ENCODE results near the gene ITGB3BP.
"Not testable (repeated sequence)": the region's sequence is repeated elsewhere in the genome, so short reads cannot be mapped to it uniquely, and the experiment has no call there.

ITGB3BP gene

DNA sequence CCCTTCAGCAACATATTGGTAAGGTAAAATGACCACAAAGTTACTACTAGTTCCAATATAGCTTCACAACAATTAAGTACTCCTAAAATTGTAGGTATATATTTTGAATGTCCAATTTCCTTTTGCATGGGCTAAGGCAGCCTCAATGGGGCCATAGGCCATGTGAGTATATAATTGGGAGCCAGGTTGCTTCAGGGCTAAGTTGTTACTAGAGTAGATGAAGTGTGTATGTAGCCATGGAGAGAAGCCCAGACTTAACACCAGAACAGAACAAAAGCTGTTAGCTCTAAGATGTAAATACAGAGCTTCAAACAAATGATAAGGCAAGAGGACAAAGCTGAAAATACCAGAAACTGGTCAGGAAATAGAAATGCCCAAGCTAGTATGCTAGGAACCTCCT, 16.2 kb downstream of the ITGB3BP start:
- no peak for DNase-seq (ENCODE audit: low read depth in 2 of 2)

DNA sequence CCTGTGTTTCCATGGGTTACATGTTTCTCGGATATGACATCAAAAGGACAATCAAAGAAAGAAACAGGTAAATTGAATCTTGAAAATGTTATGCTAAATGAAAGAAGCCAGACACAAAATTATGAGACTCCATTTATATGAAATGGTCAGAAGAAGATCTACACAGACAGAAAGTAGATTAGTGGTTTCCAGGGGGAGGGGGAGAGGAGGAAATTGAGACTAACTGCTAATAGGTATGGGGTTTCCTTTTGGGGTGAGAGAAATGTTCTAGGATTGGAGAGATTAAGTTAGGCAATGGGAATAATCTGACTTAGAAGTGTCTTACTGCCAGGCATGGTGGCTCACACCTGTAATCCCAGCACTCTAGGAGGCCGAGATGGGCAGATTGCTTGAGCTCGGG, 21.8 kb downstream of the ITGB3BP start:
- DNase-seq (ENCODE audit: low read depth in 2 of 2): no peak

DNA sequence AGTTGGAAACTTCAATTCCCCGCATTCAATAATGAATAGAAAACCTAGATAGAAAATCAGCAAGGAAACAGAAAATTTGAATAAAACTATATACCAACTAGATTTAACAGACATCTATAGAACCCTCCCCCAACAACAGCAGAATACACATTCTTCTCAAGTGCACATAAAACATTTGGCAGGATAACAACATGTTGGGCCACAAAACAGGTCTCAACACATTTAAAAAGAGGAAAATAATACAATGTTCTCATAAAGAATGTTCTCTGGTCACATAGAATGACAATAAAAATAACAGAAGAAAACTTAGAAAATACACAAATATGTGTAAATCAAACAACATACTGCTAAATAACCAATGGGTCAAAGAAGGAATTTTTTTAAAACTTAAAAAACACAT, 24.9 kb downstream of the ITGB3BP start:
- DNase-seq (ENCODE audit: low read depth in 2 of 2): no peak

DNA sequence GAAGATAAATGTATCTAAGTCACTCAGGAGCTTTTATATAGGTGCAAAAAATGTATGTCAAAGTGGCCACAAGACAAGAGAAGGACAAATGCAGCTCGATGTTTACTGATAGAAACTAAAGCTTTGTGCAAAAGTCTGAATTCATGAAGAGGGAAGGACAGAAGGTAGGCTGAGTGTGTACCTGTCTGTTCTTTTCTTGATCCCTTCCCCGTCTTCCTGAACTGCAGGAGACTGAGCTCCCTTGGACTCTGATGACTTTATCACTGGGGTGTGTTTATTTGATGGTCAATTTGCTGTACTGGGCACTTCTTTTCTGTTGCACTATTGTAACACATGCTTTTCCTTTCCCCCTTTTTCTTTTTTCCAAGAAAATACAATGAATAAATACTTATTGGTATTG, 25.4 kb downstream of the ITGB3BP start:
- DNase-seq (ENCODE audit: low read depth in 2 of 2): no peak

DNA sequence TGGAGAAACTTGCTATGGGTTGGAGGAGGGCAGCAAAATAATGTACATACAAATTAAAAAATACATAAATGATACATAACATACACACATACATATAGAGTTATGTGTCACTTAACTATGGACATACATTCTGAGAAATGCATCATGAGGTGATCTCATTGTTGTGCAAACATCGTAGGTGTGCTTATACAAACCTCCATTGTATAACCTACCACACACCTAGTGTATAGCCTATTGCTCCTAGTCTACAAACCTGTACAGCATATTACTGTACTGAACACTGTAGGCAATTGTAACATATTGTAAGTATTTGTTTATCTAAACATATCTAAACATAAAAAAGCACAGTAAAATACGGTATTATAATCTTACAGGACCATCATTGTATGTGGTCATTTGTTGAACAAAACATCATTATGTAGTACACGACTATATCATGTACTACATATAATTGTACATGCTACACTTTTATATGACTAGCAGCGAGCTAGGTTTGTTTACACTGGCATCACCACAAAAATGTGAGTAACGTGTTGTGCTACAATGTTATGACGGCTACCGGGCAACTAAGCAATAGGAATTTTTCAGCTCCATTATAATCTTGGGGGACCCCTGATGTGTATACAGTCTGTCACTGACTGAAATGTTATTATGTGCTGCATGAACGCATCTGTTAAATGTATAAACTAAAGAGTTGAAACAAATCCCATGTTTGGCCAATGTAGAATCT, 35.5 kb downstream of the ITGB3BP start:
- no peak for DNase-seq (ENCODE audit: low read depth in 2 of 2)

DNA sequence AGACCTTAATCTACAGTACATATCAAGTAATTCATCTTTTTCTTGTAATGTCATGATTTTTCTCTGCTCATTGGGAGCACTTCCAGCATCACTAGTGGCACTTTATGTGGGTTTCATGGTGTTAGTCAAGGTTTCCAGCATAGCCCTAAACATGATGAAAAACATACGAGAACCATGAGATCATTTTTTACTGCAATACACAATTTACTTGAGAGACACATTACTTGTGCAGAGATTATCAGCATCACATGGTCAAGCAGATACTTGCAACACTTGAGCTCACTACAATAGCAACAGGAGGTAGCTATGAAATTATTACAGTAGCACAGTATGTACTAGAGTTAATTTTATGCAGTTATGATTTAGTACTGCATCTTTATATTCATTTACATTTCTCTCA, 36.4 kb downstream of the ITGB3BP start:
- no peak for DNase-seq (ENCODE audit: low read depth in 2 of 2)

DNA sequence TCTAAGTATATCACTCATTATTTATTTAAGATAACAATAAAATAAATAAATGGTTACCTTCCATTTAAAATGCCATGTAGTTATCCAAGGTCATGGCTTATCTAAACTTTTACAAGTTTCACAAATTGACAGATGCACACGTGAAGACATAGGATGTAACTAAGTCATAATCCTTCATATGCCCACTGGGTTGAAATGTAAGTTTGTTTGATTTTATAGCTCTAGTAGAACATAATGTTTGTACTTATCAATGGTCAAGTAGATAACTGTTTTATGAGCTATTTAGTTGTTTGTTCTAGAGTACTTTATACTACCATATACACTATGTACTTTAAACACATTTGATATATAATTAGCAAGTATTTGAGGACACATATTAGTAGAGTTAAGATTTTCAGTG, 43.0 kb downstream of the ITGB3BP start:
- no peak for DNase-seq (ENCODE audit: low read depth in 2 of 2)

DNA sequence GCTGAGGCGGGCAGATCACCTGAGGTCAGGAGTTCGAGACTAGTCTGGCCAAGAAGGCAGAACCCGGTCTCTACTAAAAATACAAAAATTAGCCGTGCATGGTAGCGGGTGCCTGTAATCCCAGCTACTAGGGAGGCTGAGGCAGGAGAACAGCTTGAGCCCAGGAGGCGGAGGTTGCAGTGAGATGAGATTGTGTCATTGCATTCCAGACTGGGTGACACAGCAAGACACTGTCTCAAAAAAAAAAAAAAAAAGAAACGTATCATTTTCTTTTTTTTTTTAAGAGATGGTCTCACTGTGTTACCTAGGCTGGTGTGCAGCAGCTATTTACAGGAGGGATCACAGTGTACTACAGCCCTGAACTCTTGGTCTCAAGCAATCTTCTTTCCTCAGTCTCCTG, 47.3 kb downstream of the ITGB3BP start:
- no peak for DNase-seq (ENCODE audit: low read depth in 2 of 2)

DNA sequence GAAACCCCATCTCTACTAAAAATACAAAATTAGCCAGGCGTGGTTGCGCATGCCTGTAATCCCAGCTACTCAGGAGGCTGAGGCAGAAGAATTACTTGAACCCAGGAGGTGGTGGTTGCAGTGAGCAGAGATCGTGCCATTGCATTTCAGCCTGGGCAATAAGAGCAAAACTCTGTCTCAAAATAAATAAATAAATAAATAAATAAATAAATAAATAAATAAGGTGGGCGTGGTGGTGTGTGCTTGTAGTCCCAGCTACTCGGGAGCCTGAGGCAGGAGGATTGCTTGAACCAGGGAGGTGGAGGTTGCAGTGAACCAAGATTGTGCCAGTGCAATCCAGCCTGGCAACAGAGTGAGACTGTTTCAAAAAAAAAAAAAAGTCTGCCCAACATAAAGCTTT, 54.3 kb downstream of the ITGB3BP start:
- not testable (repeated sequence) for DNase-seq (ENCODE audit: low read depth in 2 of 2)

DNA sequence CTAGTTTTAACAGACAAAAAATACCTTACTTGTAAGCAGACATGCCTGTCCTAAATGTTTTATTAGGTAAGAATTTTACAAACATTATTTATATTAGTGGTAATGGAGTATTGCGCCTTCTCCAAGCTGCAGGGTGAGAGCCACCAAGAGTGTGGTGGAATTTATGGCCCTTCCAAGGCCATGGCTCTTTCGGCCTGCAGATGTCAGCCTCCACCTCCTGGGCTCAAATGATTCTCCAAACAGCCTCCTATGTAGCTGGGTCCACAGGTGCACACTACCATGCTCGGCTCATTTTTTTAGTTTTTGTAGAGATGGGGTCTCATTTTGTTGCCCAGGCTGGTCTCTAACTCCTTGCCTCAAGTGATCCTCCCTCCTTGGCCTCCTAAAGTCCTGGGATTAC, 56.3 kb downstream of the ITGB3BP start:
- DNase-seq (ENCODE audit: low read depth in 2 of 2): no peak

DNA sequence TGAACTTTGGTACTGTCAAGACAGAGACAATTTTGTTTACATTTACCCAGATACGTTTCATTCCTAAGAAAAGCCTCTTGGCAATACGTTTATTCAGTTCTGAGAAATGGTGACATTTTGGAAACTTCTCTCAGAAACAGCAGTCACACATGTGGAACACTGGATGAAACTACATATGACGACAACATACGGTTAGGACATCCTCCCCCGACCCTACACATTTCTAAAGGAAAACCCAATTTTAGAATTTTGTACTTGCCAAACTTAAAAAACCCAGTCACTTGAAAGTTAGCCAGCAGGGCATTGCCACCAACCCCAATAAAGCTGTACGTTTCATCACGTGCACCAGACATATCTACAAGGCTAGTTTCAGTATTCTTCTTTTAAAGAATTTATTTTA, 56.8 kb downstream of the ITGB3BP start:
- no peak for DNase-seq (ENCODE audit: low read depth in 2 of 2)

DNA sequence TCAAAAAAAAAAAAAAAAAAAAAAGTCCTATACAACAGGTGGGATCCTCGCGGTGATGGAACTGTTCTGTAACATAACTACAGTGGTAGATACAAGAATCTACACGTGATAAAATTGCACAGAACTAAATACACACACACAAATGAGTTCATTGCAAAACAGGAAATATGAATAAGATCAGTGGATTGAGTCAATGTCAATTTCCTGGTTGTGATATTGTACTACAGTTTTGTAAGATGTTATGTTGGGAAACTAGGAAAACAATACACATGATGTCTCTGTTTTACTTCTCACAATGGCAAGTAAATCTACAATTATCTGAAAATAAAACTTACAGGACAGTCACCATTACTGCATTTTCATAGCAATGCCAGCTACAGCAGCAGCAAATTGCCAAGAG, 59.8 kb downstream of the ITGB3BP start:
- DNase-seq (ENCODE audit: low read depth in 2 of 2): no peak

DNA sequence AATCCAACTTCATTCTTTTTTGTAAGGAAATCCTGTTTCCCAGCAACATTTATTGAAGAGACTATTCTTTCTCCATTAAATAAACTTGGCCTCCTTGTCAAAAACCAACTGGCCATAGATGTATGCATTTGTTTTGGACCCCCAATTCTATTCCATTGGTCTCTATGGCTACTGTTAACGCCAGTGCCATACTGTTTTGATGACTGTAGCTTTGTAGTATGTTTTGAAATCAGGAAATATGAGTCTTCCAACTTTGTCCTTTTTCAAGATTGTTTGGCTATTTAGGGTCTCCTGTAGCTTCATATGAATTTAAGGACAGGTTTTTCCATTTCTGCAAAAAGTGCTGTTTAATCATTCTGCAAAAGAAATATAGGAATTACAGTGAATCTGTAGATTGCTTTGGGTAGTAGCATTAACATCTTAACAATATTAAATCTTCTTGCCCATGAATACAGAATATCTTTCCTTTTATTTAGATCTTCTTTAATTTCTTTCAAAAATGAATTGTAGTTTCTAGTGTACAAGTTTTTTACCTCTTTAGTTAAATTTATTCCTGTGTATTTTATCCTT, 61.3 kb downstream of the ITGB3BP start:
- no peak for DNase-seq (ENCODE audit: low read depth in 2 of 2)

DNA sequence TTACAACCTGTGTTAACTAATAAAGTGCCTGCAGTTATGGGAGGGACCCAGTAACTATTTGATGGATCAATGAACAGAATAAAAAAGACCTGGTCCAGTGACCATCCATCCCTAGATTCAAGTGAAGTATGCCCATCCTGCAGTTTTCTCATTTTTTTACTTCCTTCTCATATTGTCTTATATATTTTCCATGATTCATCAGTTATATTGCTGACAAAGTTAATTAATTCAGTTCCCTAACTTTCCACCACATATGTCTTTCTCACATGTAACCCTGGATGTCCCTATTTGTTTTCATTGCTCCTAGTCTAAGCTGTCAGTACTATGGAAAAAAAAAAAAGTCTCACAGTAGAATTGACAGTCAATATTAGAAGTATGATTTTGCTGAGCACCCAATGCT, 64.3 kb downstream of the ITGB3BP start:
- DNase-seq (ENCODE audit: low read depth in 2 of 2): no peak

DNA sequence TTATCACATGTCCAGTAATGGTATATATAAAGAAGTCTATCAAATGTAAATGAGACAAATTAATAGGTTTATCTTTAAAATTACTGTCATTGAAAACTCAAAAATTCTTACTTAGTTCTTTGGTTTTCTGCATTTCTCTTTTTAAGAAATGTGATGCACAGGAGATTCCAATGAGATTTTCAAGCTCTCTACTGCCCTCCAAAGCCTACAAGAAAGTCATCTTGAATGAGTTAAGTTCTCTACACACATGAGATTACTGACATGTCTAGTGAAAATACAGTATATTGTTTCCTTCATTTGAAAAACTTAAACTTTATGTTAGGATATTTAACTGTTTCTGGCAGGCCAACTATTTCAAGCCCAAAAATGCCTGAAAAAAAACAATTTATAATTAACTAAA, 68.8 kb downstream of the ITGB3BP start:
- no peak for DNase-seq (ENCODE audit: low read depth in 2 of 2)

DNA sequence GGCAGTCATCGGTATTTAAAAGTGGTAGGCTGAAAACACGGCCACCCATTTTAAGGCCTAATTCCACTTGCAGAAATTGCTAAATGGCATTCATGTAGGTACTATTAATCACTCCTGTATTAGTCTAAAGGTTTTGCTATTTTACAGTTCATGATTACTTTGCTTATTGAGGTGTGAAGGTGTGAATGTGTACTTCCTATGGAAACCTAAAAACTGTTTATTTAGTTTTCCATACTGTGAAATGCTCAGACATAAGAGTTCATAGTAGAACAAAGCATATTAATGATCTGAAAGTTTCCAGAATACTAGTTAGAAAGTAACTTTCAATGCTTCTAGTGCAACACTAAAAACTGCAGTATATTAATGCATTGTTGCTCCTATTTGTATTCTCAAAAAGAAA, 69.8 kb downstream of the ITGB3BP start:
- DNase-seq (ENCODE audit: low read depth in 2 of 2): no peak

DNA sequence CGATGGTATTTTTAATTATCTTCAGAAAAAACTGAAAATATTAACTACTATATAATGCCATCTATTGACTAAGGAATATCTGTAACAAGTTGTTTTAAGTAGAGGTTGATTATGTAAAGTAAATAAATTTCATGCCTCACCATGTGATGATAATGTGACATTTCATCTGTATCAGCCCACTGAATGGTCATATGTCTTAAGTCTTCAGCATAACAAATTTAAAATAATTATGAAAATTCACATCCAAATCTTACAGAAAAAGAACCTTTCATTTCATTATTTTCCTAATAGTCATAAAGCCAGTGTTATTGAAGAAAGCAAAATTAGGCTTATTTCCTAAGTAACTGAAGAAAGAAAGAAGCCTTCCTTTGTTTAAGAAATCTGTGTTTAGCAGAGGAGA, 72.6 kb downstream of the ITGB3BP start:
- no peak for DNase-seq (ENCODE audit: low read depth in 2 of 2)

DNA sequence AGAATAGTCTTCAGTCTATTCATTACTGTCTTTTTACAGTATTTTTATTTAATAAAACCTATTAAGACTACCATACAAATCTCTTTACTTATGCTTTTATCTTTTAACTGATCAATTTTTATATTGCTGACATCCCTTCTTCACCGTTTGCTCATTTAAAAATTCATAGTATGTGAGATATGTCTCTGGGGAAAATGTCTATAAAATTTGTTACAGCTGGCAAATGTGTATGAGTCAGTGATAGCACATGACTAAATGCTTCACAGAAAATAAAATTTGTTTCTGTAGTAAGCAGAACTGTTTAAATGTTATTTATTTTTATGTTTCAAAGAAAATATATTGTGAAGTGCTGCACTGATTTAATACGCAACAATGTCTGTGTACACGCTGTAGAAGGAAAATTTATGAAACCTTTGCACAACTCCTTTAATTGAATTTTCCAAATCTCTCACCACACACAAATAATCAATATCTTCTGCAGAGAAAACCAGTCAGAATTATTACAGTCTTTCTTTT, 74.2 kb downstream of the ITGB3BP start:
- DNase-seq (ENCODE audit: low read depth in 2 of 2): no peak

DNA sequence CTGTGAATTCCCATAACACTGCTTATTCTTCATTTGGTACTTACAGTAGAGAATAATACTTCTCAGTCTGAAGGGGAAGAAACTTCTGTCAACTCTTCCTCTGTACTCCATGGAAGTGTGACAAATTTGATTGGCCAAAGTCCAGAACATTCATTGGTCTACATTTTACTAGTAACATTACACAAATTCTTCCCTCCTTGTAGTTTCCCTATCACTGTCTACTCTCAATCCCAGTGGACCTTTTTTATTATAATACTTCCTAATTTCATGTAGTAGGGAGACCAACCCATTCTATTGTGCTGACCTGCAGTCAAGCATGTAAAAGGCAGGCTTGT, 80.9 kb downstream of the ITGB3BP start:
- no peak for DNase-seq (ENCODE audit: low read depth in 2 of 2)

DNA sequence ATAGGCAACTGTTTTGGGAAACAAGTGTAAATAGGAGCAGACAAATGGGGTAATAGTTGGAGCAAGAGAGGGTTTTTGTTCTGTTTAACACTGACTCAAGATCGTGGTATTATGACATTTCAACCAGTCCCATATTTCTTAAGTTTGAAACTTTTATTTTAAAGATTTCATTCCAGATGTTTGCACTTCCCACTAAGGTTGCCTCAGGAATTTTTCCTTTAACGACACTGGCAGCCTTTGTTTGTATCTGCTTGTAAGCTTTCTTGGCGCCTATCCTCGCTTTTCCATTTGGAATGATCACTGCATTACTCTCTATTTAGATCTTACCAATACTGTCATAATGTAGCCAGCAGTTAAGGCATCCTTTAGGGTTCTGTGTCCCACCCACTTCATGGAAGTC, 87.9 kb downstream of the ITGB3BP start:
- DNase-seq (ENCODE audit: low read depth in 2 of 2): no peak

DNA sequence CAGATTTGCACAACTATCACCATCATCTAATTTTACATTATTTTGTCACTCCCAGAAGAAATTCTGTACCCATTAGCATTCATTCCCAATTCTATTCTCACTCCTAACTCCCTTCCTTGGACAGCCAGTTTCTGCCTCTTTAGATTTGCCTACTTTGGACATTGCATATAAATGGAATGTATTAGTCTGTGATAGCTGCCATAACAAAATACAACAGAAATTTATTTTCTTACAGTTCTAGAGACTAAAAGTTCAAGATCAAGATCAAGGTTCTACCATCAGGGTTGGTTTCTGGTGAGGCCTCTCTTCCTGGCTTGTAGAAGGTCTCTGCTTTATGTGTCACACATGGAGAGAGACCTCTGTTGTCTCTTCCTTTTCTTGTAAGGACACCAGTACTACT, 93.7 kb downstream of the ITGB3BP start:
- DNase-seq (ENCODE audit: low read depth in 2 of 2): no peak

DNA sequence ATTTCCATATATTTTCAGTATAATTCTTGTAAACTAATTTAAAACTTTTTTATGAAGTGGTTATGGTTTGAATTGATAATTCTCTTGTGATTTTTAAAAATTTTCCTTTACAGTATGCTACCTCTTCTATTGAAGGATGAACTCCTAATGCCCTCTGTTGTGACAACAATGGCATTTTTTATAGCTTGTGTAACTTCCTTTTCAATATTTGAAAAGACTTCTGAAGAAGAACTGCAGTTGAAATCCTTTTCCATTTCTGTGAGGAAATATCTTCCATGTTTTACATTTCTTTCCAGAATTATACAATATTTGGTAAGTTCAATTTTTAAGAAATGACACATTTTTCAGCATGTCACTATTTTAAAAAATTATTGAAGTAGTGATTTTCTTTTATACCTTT, 94.2 kb downstream of the ITGB3BP start:
- DNase-seq (ENCODE audit: low read depth in 2 of 2): no peak

DNA sequence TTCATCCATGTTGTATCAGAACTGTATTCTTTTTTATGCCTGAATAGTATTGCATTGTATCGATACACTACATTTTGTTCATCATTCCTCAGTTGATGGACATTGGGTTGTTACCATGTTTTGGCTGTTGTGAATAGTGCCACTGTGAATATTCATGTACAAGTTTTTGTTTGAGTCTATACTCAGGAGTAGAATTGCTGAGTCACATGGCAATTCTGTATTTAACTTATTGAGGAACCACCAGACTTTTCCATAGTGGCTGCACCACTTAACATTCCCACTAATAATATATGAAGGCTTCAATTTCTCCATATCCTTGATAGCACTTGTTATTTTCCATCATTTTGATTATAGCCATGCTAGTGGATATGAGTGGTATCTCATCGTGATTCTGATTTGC, 99.4 kb downstream of the ITGB3BP start:
- no peak for DNase-seq (ENCODE audit: low read depth in 2 of 2)

DNA sequence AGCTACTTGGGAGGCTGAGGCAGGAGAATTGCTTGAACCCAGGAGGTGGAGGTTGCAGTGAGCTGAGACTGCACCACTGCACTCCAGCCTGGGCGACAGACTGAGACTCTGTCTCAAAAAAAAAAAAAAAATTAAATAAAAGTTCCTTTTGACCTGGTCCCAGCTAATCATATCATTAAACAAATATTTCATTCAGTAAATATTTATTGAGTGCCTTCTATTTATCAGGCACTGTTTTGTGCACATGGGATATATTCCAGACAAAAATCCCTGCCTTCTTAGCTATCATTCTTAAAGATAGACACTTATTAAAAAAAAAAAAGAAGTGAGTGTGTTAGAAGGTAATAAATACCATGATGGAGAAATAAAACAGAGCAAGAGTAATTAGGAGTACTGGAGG, 102.3 kb downstream of the ITGB3BP start:
- DNase-seq (ENCODE audit: low read depth in 2 of 2): not testable (repeated sequence)
